Measurements from ENCODE around the gene NEUROD4. TPM values are rescaled to one million over a fixed set of nuclear protein-coding genes. Genes with fewer than 3 reads are reported as not detected.

NEUROD4 gene
- total RNA-seq, 2 experiments from 2014 or later, result not detected

DNA sequence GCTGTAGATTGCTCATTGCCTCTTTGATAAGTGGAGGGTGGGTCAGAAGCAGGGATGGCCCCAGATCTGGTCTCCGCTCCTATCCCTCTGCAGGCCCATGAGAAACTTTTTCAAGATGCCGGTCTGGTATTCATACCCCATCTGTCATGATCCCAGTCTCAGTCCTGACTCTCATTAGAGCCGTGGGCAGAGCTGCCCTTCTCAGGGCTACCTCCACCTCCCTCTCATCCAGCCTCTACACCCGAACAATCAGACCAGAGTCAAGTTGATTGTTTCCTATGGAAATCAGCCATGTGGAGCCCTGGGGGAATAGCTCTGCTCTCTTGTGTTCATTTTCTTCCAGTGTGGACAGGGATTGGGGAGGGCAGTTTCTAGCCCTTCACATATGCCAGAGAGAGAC, 45.8 kb downstream of the NEUROD4 start:
- H3K4me3 ChIP-seq (ENCODE audit: low read depth, low read length, poor library complexity, severe bottlenecking), result no peak overlapping the region
- H4K20me1 ChIP-seq (ENCODE audit: insufficient read depth, low read length), result no peaks in the 10 kb centered on the region
- no peak for DNase-seq (ENCODE audit: low spot score)
- H3K9me3 ChIP-seq (ENCODE audit: low read length), result no peaks in the 10 kb centered on the region
- H3K36me3 ChIP-seq (ENCODE audit: insufficient read depth, low read length), result no peaks in the 10 kb centered on the region
- H3K79me2 ChIP-seq (ENCODE audit: insufficient read depth, low read depth, low read length), result no peaks in the 10 kb centered on the region
- H2AFZ ChIP-seq (ENCODE audit: low read length), result no peak overlapping the region
- H3K9me2 ChIP-seq (ENCODE audit: insufficient read depth, low read length), result no peaks in the 10 kb centered on the region
- ChIA-PET POLR2A (no interaction called here), CTCF (ENCODE audit: unreplicated experiment) (no interaction called here)
- no TSS peak for BruUV-seq (replicated peaks)
- intact Hi-C loops (cut with micrococcal nuclease; ENCODE audit: unreplicated experiment), result no loop called here
- H3K27ac ChIP-seq (ENCODE audit: low read depth, low read length, poor library complexity, severe bottlenecking), result no peak overlapping the region
- no peak overlapping the region for H3K4me2 ChIP-seq (ENCODE audit: low read length)
- TF ChIP-seq, protein P1, sequence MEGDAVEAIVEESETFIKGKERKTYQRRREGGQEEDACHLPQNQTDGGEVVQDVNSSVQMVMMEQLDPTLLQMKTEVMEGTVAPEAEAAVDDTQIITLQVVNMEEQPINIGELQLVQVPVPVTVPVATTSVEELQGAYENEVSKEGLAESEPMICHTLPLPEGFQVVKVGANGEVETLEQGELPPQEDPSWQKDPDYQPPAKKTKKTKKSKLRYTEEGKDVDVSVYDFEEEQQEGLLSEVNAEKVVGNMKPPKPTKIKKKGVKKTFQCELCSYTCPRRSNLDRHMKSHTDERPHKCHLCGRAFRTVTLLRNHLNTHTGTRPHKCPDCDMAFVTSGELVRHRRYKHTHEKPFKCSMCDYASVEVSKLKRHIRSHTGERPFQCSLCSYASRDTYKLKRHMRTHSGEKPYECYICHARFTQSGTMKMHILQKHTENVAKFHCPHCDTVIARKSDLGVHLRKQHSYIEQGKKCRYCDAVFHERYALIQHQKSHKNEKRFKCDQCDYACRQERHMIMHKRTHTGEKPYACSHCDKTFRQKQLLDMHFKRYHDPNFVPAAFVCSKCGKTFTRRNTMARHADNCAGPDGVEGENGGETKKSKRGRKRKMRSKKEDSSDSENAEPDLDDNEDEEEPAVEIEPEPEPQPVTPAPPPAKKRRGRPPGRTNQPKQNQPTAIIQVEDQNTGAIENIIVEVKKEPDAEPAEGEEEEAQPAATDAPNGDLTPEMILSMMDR (conservative IDR thresholded peaks at IDR 0.05; ENCODE audit: low read length), result no peak
- no peak for TF ChIP-seq EZH2phosphoT487 (IDR thresholded peaks at IDR 0.05; ENCODE audit: borderline replicate concordance, low read depth, low read length)
- H3K4me1 ChIP-seq (ENCODE audit: insufficient read depth, low read length, poor library complexity, severe bottlenecking), result peaks cover 5% of the 10 kb centered on the region

GRCh38 chr12:55067701-55068100, 47.9 kb downstream of the NEUROD4 start:
- intact Hi-C loops (cut with micrococcal nuclease; ENCODE audit: unreplicated experiment), result loop anchor here (1.0 kb wide), 1 partner anchor 74 kb away; no protein-coding TSS in a partner anchor
- H3K27ac ChIP-seq (ENCODE audit: low read depth, low read length, poor library complexity, severe bottlenecking), result no peak overlapping the region
- no peaks in the 10 kb centered on the region for H4K20me1 ChIP-seq (ENCODE audit: insufficient read depth, low read length)
- TF ChIP-seq, protein P1 (conservative IDR thresholded peaks at IDR 0.05; ENCODE audit: low read length), result no peak
- TF ChIP-seq EZH2phosphoT487 (IDR thresholded peaks at IDR 0.05; ENCODE audit: borderline replicate concordance, low read depth, low read length), result no peak
- no peaks in the 10 kb centered on the region for H3K79me2 ChIP-seq (ENCODE audit: insufficient read depth, low read depth, low read length)
- POLR2A ChIA-PET, result interaction anchor here (1.8 kb wide), 1 partner anchor 76 kb away, joined by 7 read pairs; no protein-coding TSS in a partner anchor
- no peak overlapping the region for H2AFZ ChIP-seq (ENCODE audit: low read length)
- no peaks in the 10 kb centered on the region for H3K9me3 ChIP-seq (ENCODE audit: low read length)
- H3K4me2 ChIP-seq (ENCODE audit: low read length), result no peak overlapping the region
- H3K9me2 ChIP-seq (ENCODE audit: insufficient read depth, low read length), result no peaks in the 10 kb centered on the region
- CTCF ChIA-PET (ENCODE audit: unreplicated experiment), result interaction anchor here (1.6 kb wide), 1 partner anchor 75 kb away, joined by 11 read pairs; no protein-coding TSS in a partner anchor
- BruUV-seq (replicated peaks), result no TSS peak
- H3K4me1 ChIP-seq (ENCODE audit: insufficient read depth, low read length, poor library complexity, severe bottlenecking), result peaks cover 2% of the 10 kb centered on the region
- no peaks in the 10 kb centered on the region for H3K36me3 ChIP-seq (ENCODE audit: insufficient read depth, low read length)
- no peak for DNase-seq (ENCODE audit: low spot score)
- no peak overlapping the region for H3K4me3 ChIP-seq (ENCODE audit: low read depth, low read length, poor library complexity, severe bottlenecking)

GRCh38 chr12:55068416-55069010, 48.7 kb downstream of the NEUROD4 start:
- intact Hi-C loops (cut with micrococcal nuclease; ENCODE audit: unreplicated experiment), result loop anchor here (1.0 kb wide), 1 partner anchor 75 kb away; no protein-coding TSS in a partner anchor
- BruUV-seq (replicated peaks), result no TSS peak
- DNase-seq (ENCODE audit: low spot score), result peak; percentile 71

More at GRCh38 chr12:55068416-55069010, 48.7 kb downstream of the NEUROD4 start:
- H3K27ac ChIP-seq (ENCODE audit: low read depth, low read length, poor library complexity, severe bottlenecking), result no peak overlapping the region
- H3K4me2 ChIP-seq (ENCODE audit: low read length), result no peak overlapping the region
- CTCF ChIA-PET (ENCODE audit: unreplicated experiment), result interaction anchor here (1.6 kb wide), 1 partner anchor 76 kb away, joined by 11 read pairs; no protein-coding TSS in a partner anchor
- H3K36me3 ChIP-seq (ENCODE audit: insufficient read depth, low read length), result no peaks in the 10 kb centered on the region
- no peaks in the 10 kb centered on the region for H3K9me3 ChIP-seq (ENCODE audit: low read length)
- no peaks in the 10 kb centered on the region for H3K9me2 ChIP-seq (ENCODE audit: insufficient read depth, low read length)
- no peak overlapping the region; the same call in 1 of the 2 replicates for H2AFZ ChIP-seq (ENCODE audit: low read length)
- POLR2A ChIA-PET, result no interaction called here
- no peak for TF ChIP-seq EZH2phosphoT487 (IDR thresholded peaks at IDR 0.05; ENCODE audit: borderline replicate concordance, low read depth, low read length)
- TF ChIP-seq, protein P1 (conservative IDR thresholded peaks at IDR 0.05; ENCODE audit: low read length), result peak; percentile 82
- no peaks in the 10 kb centered on the region for H4K20me1 ChIP-seq (ENCODE audit: insufficient read depth, low read length)
- H3K4me3 ChIP-seq (ENCODE audit: low read depth, low read length, poor library complexity, severe bottlenecking), result no peak overlapping the region
- H3K4me1 ChIP-seq (ENCODE audit: insufficient read depth, low read length, poor library complexity, severe bottlenecking), result peaks cover 7% of the 10 kb centered on the region
- H3K79me2 ChIP-seq (ENCODE audit: insufficient read depth, low read depth, low read length), result no peaks in the 10 kb centered on the region
